ENCODE results near the gene ARV1.

ARV1 gene

DNA sequence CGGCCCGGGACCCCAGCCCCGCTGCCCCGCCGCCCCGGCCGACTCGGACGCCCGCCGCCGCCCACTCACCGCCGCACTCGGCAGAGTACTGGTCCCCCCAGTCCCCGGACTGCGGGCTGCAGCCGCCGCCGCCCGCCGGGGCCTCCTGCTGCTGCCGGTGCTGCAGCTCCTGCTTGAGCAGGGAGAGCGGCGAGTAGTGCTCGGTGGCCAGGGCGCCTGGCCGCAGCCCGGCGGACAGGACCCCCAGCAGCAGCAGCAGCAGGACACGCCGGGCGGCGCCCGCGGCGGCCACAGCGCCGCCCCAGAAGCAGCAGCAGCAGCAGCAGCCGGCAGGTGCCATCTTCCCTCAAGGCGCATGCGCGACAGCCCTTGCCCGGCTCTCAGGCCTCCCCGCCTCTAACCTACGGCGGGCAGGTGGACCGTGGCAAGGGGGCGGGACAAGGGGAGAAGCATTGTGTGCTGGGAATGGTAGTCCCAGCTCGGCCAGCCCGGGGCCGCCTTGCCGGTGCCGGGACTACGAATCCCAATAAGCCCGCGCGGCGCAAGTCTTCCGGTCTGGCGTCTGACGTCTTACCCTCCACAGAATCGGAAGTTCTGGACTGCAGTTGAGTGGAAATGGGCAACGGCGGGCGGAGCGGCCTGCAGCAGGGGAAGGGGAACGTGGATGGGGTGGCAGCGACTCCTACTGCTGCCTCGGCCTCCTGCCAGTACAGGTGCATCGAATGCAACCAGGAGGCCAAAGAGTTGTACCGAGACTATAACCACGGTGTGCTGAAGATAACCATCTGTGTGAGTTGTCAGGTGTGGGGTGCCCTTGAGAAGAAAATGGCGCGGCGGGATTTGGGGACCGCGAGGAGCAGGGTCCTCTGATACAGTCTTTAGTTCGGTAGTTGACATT lies at the start of gene ARV1, which contains the start of gene TTC13:
TSS of gene ARV1 (plus strand) at position 604 of the 898 bp plus-strand sequence. CDS start at position 616, 12 bp downstream.
TSS of gene TTC13 (minus strand) at position 371 of the 898 bp plus-strand sequence. CDS start at position 340, 31 bp downstream.
- Histone ChIP-seq H3K36me3 (ENCODE audit: insufficient read depth, low read length) (no peaks in the 10 kb centered on the region), H3K4me1 (ENCODE audit: insufficient read depth, low read length) (0 out of 2 replicates have a peak, but pooled peaks cover 4% of the 10 kb centered on the region), H3K9me3 (ENCODE audit: control insufficient read depth, insufficient read depth, low read length) (no peaks in the 10 kb centered on the region), H3K9ac (ENCODE audit: low read depth, low read length) (peak within 1 kb of the TSS; percentile 64)

DNA sequence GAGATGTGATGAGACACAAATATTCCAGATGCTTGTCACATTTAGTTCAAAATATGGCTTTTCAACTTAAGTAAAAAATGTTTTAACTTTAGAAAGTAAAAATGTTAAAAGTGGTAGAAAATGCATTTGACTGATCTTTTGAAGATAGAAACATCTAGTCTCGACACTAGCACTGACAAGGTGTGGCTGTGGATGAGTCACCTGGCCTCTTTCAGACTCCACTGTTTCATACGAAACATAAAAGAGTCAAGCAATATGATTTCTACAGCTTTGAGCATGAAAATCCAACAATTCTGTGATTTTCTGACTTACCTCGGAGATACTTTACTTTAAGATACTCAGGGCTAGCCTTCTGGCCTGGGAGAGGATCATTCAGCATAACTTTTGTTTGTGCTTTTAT lies 47.9 kb upstream of the ARV1 start:
- H3K36me3 ChIP-seq (ENCODE audit: insufficient read depth, low read length), result no peaks in the 10 kb centered on the region; the same call in 1 of the 2 replicates
- no peaks in the 10 kb centered on the region for H3K4me1 ChIP-seq (ENCODE audit: insufficient read depth, low read length)
- no peaks in the 10 kb centered on the region for H3K9me3 ChIP-seq (ENCODE audit: control insufficient read depth, insufficient read depth, low read length)
- H3K9ac ChIP-seq (ENCODE audit: low read depth, low read length), result no peak overlapping the region

DNA sequence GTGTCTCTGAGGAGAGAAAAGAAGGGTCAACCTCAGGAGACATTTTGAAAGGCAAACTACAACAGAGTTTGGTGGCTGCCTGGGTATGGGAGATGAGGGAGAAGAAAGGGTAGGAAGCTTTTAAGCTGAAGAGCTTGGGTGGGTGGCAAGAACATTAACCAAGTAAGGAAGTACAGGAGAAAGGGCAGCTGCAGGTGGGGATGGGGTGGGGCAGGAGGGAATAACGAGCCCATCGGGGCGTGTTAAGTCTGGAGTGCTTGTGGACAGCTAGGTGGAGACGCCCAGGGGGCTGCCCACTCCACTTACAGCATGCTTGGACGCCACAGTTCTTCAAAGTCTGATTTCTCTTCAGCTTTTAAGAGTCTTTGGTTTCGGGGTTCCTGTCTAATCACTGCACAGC lies 43.0 kb upstream of the ARV1 start:
- no peaks in the 10 kb centered on the region for H3K9me3 ChIP-seq (ENCODE audit: control insufficient read depth, insufficient read depth, low read length)
- H3K9ac ChIP-seq (ENCODE audit: low read depth, low read length), result no peak overlapping the region
- no peaks in the 10 kb centered on the region for H3K4me1 ChIP-seq (ENCODE audit: insufficient read depth, low read length)
- no peaks in the 10 kb centered on the region for H3K36me3 ChIP-seq (ENCODE audit: insufficient read depth, low read length)

DNA sequence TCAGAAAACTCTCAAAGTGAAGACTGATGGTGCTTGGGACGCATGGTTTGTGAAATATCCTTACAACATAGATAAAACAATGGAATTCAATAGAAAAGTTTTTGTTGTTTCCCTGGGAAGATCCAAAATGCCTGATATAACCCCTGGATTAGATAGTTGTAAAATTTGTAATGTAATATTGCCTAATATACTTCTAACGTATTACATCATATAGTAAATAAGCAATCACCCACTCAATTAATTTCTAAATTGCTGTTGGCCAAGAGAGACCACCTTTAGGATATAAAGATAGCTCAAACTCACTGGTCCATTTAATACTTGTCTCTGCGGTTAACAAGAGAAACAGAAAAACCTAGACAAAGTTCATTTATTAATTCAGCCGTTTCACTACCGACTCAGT lies 42.4 kb upstream of the ARV1 start:
- H3K9me3 ChIP-seq (ENCODE audit: control insufficient read depth, insufficient read depth, low read length), result no peaks in the 10 kb centered on the region
- H3K4me1 ChIP-seq (ENCODE audit: insufficient read depth, low read length), result no peaks in the 10 kb centered on the region
- no peak overlapping the region for H3K9ac ChIP-seq (ENCODE audit: low read depth, low read length)
- H3K36me3 ChIP-seq (ENCODE audit: insufficient read depth, low read length), result no peaks in the 10 kb centered on the region

DNA sequence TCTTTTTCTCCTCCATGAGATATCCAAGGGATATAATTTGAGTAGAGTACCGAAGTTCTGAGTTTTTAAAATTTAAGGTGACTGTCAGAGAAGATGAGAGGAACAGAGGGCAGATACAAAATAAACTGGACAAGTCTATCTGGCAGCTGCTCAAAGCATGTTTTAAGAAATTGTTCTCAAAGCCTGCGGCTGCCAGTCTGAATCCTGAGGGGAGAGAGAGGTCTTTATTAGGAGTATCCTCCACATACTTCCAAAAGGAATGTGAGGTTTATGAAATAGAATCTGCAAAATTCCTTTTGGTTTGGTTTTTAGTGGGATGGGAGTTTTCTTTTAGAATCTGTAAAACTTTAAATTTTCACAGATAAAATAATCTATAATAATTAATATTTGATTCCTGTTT lies 41.5 kb upstream of the ARV1 start:
- Histone ChIP-seq H3K9ac (ENCODE audit: low read depth, low read length) (no peak overlapping the region), H3K9me3 (ENCODE audit: control insufficient read depth, insufficient read depth, low read length) (no peaks in the 10 kb centered on the region), H3K36me3 (ENCODE audit: insufficient read depth, low read length) (no peaks in the 10 kb centered on the region), H3K4me1 (ENCODE audit: insufficient read depth, low read length) (no peaks in the 10 kb centered on the region)

DNA sequence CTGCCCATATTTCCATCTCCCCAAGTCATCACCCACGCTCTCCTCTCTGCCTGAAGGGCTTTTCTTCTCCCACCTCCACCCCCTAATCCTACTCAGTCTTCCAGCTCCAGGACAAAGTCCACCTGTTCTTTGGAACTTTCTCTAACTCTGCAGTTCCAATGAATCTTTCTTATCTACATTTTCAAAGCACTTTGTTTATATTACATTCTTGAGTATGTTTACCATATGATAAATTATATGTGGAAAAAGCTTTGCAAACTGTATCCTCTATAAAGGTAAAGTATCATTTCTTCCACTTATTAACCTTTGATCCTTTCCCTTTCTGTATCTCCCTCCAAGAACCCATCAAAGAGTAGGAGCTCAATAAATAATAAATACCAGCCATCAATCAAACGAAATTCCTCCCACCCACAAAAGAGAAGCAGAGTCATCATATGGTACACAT lies 39.9 kb upstream of the ARV1 start:
- H3K4me1 ChIP-seq (ENCODE audit: insufficient read depth, low read length), result no peaks in the 10 kb centered on the region
- no peak overlapping the region for H3K9ac ChIP-seq (ENCODE audit: low read depth, low read length)
- H3K36me3 ChIP-seq (ENCODE audit: insufficient read depth, low read length), result no peaks in the 10 kb centered on the region
- H3K9me3 ChIP-seq (ENCODE audit: control insufficient read depth, insufficient read depth, low read length), result no peaks in the 10 kb centered on the region

DNA sequence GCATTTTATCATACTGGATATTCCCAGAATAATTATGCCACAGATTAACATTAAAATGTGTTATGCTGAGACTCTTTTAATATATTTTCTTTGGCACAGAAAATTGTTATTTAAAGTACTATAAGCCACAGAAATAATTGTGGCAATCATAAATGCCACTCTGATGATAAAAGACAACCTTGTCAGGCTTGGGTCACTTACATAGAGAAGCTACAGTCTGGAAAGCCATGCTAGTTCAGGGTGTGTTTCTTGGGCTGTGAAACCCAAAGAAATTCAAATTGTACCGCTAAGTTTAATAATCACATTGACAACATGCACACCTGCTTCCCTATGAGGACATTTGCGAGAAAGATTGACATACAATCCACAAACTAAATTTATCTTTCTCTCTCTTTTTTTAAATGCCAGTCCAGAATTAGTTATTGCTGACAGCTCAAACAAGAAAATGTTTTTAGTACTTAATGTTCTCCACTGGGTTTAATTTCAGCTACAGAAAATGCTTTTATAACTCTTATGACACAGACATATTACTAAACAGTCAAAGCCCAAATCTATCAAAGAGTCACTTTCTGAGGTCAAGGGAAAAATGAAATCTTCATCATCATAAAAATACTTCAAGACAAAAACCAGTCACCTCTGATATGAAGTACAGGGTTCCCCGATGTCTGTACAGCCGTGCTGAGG lies 38.9 kb upstream of the ARV1 start:
- no peak overlapping the region for H3K9ac ChIP-seq (ENCODE audit: low read depth, low read length)
- no peaks in the 10 kb centered on the region for H3K36me3 ChIP-seq (ENCODE audit: insufficient read depth, low read length)
- no peaks in the 10 kb centered on the region for H3K4me1 ChIP-seq (ENCODE audit: insufficient read depth, low read length)
- H3K9me3 ChIP-seq (ENCODE audit: control insufficient read depth, insufficient read depth, low read length), result no peaks in the 10 kb centered on the region

DNA sequence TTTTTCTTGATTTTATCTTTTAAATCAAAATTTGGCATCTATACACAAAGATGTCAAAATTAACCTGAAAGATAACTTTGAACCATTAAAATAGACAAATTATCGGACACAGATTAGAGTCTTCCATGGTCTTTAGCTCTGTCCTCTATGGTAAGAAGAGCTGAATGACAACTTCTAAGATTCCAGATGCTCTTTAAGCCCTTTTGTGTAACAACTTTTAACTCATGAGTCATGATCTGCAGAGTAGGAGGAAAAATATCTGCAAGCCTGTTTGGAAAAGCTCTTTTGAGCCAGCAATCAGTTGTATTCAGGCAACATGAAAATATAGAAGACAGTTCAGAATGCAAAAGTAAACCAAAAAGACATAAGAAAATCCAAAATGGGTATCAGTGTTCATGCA lies 38.0 kb upstream of the ARV1 start:
- H3K9me3 ChIP-seq (ENCODE audit: control insufficient read depth, insufficient read depth, low read length), result no peaks in the 10 kb centered on the region

DNA sequence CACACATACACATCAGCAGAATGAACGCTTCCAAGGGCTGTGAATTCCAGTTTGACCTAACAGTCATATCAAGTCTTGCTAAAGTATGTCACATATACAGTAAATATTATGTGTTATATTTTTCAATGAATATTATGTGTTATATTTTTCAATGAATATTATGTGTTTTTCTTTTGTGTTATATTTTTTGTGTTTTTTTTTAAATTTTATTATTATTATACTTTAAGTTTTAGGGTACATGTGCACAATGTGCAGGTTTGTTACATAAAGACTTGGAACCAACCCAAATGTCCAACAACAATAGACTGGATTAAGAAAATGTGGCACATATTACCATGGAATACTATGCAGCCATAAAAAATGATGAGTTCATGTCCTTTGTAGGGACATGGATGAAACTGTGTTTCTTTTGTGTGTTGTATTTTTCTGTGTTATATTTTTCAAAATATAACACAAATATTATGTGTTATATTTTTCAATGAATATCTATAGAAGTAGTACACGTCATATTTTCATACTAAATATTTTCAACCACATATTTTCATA lies 35.8 kb upstream of the ARV1 start:
- H3K36me3 ChIP-seq (ENCODE audit: insufficient read depth, low read length), result no peaks in the 10 kb centered on the region
- no peak overlapping the region for H3K9ac ChIP-seq (ENCODE audit: low read depth, low read length)
- no peaks in the 10 kb centered on the region for H3K9me3 ChIP-seq (ENCODE audit: control insufficient read depth, insufficient read depth, low read length)
- no peaks in the 10 kb centered on the region for H3K4me1 ChIP-seq (ENCODE audit: insufficient read depth, low read length)

More for the DNA sequence above, 38.0 kb upstream of the ARV1 start:
- Histone ChIP-seq H3K9ac (ENCODE audit: low read depth, low read length) (no peak overlapping the region), H3K36me3 (ENCODE audit: insufficient read depth, low read length) (no peaks in the 10 kb centered on the region), H3K4me1 (ENCODE audit: insufficient read depth, low read length) (no peaks in the 10 kb centered on the region)

DNA sequence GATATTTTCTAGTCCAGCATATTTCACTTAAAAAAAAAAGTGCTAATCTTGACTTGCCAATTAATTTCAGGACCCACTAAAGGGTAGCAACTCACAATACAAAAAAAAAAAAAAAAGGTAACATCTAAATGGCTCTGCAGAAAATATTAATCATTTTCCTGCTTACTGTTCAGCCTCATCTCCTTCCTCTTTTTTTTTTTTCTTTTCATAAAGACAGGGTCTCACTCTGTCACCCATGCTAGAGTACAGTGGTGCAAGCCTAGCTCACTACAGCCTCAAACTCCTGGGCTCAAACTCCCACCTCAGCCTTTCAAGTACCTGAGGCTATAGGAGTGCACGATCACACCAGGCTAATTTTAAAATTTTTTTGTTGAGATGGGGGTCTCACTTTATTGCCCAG lies 30.6 kb upstream of the ARV1 start:
- Histone ChIP-seq H3K4me1 (ENCODE audit: insufficient read depth, low read length) (no peaks in the 10 kb centered on the region), H3K9ac (ENCODE audit: low read depth, low read length) (no peak overlapping the region), H3K9me3 (ENCODE audit: control insufficient read depth, insufficient read depth, low read length) (no peaks in the 10 kb centered on the region), H3K36me3 (ENCODE audit: insufficient read depth, low read length) (no peaks in the 10 kb centered on the region)

DNA sequence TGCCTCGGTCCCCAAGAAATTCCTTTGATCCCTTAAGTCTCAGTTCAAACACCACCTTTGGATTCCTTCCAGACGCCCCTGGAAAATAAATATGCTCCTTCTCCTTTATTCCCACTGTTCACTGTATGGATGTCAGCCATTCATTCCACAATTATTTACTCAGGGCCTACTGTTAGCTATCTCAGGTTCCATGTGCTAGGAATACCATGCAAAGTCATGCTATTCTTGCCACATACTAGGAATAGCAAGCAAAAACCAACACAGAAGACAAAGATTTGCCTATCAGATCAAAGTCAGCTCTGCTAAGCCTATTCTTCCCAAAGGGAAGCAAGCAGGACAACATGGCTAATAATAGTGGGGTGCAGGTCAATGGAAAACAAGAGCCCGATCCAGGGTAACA lies 30.0 kb upstream of the ARV1 start:
- no peaks in the 10 kb centered on the region for H3K9me3 ChIP-seq (ENCODE audit: control insufficient read depth, insufficient read depth, low read length)
- no peak overlapping the region for H3K9ac ChIP-seq (ENCODE audit: low read depth, low read length)
- H3K4me1 ChIP-seq (ENCODE audit: insufficient read depth, low read length), result no peaks in the 10 kb centered on the region
- H3K36me3 ChIP-seq (ENCODE audit: insufficient read depth, low read length), result no peaks in the 10 kb centered on the region

DNA sequence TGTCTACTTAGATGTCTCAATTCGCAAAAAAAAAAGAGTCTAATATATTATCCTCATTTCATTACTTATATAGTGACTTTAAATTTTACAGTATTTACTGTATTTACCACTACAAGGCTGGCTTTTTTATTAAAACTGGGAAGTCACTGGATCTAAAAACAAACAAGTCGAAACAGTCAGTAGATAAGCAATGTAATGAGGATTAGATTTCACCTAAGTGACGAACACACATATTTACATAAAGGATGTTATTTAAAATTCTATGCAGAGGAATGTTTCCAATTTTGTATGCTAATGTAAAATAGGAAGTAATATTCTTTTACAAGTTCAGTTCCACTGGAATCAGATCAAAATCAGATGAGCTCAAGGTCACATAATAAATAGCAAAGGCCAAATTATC lies 28.5 kb upstream of the ARV1 start:
- H3K9ac ChIP-seq (ENCODE audit: low read depth, low read length), result no peak overlapping the region
- H3K4me1 ChIP-seq (ENCODE audit: insufficient read depth, low read length), result no peaks in the 10 kb centered on the region
- no peaks in the 10 kb centered on the region for H3K9me3 ChIP-seq (ENCODE audit: control insufficient read depth, insufficient read depth, low read length)
- H3K36me3 ChIP-seq (ENCODE audit: insufficient read depth, low read length), result no peaks in the 10 kb centered on the region

DNA sequence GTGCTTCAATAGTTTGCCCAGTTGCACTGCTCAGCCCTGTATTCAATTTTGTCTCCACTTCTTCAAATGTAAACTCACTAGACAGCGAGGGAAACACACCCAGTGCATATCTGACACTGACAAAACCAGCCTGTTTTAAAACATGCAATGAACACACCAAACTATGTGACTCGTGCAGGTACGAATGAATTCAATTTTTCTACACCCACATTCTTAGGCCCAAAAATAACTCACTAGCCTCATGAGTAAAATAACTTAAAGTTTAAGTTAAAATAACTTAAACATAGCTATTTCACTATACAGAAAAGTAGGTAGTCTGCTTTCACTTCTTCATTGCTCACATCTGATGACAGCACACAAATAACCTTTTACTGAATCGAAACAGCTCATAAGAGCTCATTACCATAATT lies 21.3 kb upstream of the ARV1 start:
- Histone ChIP-seq H3K36me3 (ENCODE audit: insufficient read depth, low read length) (no peaks in the 10 kb centered on the region), H3K9me3 (ENCODE audit: control insufficient read depth, insufficient read depth, low read length) (no peaks in the 10 kb centered on the region), H3K4me1 (ENCODE audit: insufficient read depth, low read length) (no peaks in the 10 kb centered on the region), H3K9ac (ENCODE audit: low read depth, low read length) (no peak overlapping the region)

DNA sequence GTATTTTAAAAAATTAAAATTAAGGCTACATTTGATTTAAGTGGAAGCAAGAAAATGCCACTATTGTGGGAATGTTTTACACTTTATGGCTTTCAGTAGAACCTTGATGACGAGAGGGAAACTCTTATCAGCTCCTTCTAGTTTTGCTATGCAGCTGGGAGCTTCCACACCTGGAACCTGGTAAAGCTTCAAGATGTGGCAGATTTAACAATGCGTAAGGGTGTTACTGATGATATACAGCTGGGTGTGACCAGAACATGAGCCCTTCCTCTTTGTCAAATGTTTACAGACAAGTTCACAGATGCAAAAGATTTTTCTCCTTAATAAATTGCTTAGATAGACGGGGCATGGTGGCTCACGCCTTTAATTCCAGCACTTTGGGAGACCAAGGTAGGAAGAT lies 20.5 kb upstream of the ARV1 start:
- no peaks in the 10 kb centered on the region for H3K4me1 ChIP-seq (ENCODE audit: insufficient read depth, low read length)
- H3K36me3 ChIP-seq (ENCODE audit: insufficient read depth, low read length), result no peaks in the 10 kb centered on the region
- no peak overlapping the region for H3K9ac ChIP-seq (ENCODE audit: low read depth, low read length)
- H3K9me3 ChIP-seq (ENCODE audit: control insufficient read depth, insufficient read depth, low read length), result no peaks in the 10 kb centered on the region
